TTC549 (cell line): ENCODE results near the gene DNAJB6.
"Not testable (repeated sequence)": the region's sequence is repeated elsewhere in the genome, so short reads cannot be mapped to it uniquely, and the experiment has no call there.

Source experiments
- FAIRE-seq: peaks from 2 replicates; lab custom pipeline; 2012; peaks lifted over from hg19 to GRCh38; lab: Jason Lieb, UNC

Gene DNAJB6

GRCh38 chr7:157442993-157443831 is 106.4 kb downstream of the DNAJB6 start:
- no peak for FAIRE-seq

GRCh38 chr7:157444011-157444842 is 107.4 kb downstream of the DNAJB6 start:
- FAIRE-seq = no peak

- no peak for FAIRE-seq
Measured at GRCh38 chr7:157444843-157445135, 108.0 kb downstream of the DNAJB6 start.

- FAIRE-seq = no peak
Measured at GRCh38 chr7:157445246-157445955, 108.6 kb downstream of the DNAJB6 start.

GRCh38 chr7:157445956-157446295 is 109.1 kb downstream of the DNAJB6 start:
- FAIRE-seq = no peak

- no peak for FAIRE-seq
Measured at GRCh38 chr7:157446322-157446721, 109.5 kb downstream of the DNAJB6 start.

GRCh38 chr7:157454003-157454402 is 117.2 kb downstream of the DNAJB6 start:
- FAIRE-seq = not testable (repeated sequence)

GRCh38 chr7:157457355-157458253 is 120.8 kb downstream of the DNAJB6 start:
- FAIRE-seq = no peak

GRCh38 chr7:157458254-157458633 is 121.4 kb downstream of the DNAJB6 start:
- FAIRE-seq = no peak

GRCh38 chr7:157459966-157460365 is 123.2 kb downstream of the DNAJB6 start:
- no peak for FAIRE-seq

- FAIRE-seq = no peak
Measured at GRCh38 chr7:157460721-157461120, 123.9 kb downstream of the DNAJB6 start.

- no peak for FAIRE-seq
Measured at GRCh38 chr7:157461573-157462418, 125.0 kb downstream of the DNAJB6 start.

GRCh38 chr7:157462419-157462771 is 125.6 kb downstream of the DNAJB6 start:
- no peak for FAIRE-seq

- no peak for FAIRE-seq
Measured at GRCh38 chr7:157462840-157463239, 126.0 kb downstream of the DNAJB6 start.

GRCh38 chr7:157463245-157463644 is 126.4 kb downstream of the DNAJB6 start:
- FAIRE-seq = no peak

- FAIRE-seq = no peak
Measured at GRCh38 chr7:157464111-157464970, 127.5 kb downstream of the DNAJB6 start.

- no peak for FAIRE-seq
Measured at GRCh38 chr7:157464971-157465886, 128.4 kb downstream of the DNAJB6 start.

- no peak for FAIRE-seq
Measured at GRCh38 chr7:157465891-157466866, 129.4 kb downstream of the DNAJB6 start.
